RWPE1 (cell line): ENCODE results near the gene PADI6.

Experiments
- CTCF ChIA-PET: fragments of 350-600 bp; sonication (Branson Sonifier 250); formaldehyde crosslinking; extraction: SDS; loops from one replicate; lab custom pipeline; 2021; lab: Yijun Ruan, JAX
- POLR2A ChIA-PET: fragments of 400-600 bp; formaldehyde crosslinking; extraction: SDS; loops from one replicate; lab custom pipeline; 2020; ENCODE audit warnings: antibody characterized with exemption; ENCODE audit not compliant: low non-redundant PET; lab: Yijun Ruan, JAX
- DNase-seq: peaks from one replicate; pipeline ENCODE4 v3.0.0; 2012; ENCODE audit warnings: low spot score
- H3K27ac ChIP-seq: fragments of 450-650 bp; 2 replicates; pipeline ENCODE4 v1.5.1; 2017
- TF ChIP-seq, protein P1 (sequence below): fragments of 450-650 bp; conservative IDR thresholded peaks from 2 replicates; pipeline ENCODE4 v1.5.1; 2017; ENCODE audit warnings: low read depth, mild to moderate bottlenecking

The PADI6 gene

GRCh38 chr1:17427696-17428660 is 56.0 kb downstream of the PADI6 start:
- H3K27ac ChIP-seq: peak overlapping the region; percentile 49
- ChIA-PET POLR2A (no interaction called here), CTCF (interaction anchor here (1.7 kb wide), 1 partner anchor 9 kb away, joined by 3 read pairs; no protein-coding TSS in a partner anchor)
- no peak for DNase-seq
- TF ChIP-seq, protein P1, sequence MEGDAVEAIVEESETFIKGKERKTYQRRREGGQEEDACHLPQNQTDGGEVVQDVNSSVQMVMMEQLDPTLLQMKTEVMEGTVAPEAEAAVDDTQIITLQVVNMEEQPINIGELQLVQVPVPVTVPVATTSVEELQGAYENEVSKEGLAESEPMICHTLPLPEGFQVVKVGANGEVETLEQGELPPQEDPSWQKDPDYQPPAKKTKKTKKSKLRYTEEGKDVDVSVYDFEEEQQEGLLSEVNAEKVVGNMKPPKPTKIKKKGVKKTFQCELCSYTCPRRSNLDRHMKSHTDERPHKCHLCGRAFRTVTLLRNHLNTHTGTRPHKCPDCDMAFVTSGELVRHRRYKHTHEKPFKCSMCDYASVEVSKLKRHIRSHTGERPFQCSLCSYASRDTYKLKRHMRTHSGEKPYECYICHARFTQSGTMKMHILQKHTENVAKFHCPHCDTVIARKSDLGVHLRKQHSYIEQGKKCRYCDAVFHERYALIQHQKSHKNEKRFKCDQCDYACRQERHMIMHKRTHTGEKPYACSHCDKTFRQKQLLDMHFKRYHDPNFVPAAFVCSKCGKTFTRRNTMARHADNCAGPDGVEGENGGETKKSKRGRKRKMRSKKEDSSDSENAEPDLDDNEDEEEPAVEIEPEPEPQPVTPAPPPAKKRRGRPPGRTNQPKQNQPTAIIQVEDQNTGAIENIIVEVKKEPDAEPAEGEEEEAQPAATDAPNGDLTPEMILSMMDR: no peak

GRCh38 chr1:17429183-17429582 is 57.2 kb downstream of the PADI6 start:
- peak overlapping the region; percentile 33; the same call in 1 of the 2 replicates for H3K27ac ChIP-seq
- POLR2A ChIA-PET: no interaction called here
- DNase-seq: no peak
- TF ChIP-seq, protein P1: no peak
- CTCF ChIA-PET: interaction anchor here (0.6 to 1.7 kb wide), 3 partner anchors 10 to 289 kb away, joined by 3 to 6 read pairs (median 3); no protein-coding TSS in a partner anchor

- CTCF ChIA-PET: interaction anchor here (0.5 to 0.6 kb wide), 3 partner anchors 47 to 62 kb away, joined by 3 read pairs; no protein-coding TSS in a partner anchor
- H3K27ac ChIP-seq: peak overlapping the region; percentile 50
- TF ChIP-seq, protein P1: no peak
- no peak for DNase-seq
- POLR2A ChIA-PET: no interaction called here
Observed at GRCh38 chr1:17432412-17432811, 60.4 kb downstream of the PADI6 start.

- no peak for DNase-seq
- peak overlapping the region; percentile 13 for H3K27ac ChIP-seq
- ChIA-PET CTCF (no interaction called here), POLR2A (interaction anchor here (0.6 kb wide), 1 partner anchor 201 kb away, joined by 5 read pairs; no protein-coding TSS in a partner anchor)
- TF ChIP-seq, protein P1: no peak
Observed at GRCh38 chr1:17433261-17433660, 61.3 kb downstream of the PADI6 start.

- no peak for DNase-seq
- CTCF ChIA-PET: no interaction called here
- peak overlapping the region; percentile 49 for H3K27ac ChIP-seq
Observed at GRCh38 chr1:17434016-17434415, 62.0 kb downstream of the PADI6 start.

GRCh38 chr1:17434601-17435000 is 62.6 kb downstream of the PADI6 start:
- POLR2A ChIA-PET: no interaction called here
- CTCF ChIA-PET: no interaction called here
- DNase-seq: no peak
- H3K27ac ChIP-seq: peak overlapping the region; percentile 49
- TF ChIP-seq, protein P1: no peak

More at GRCh38 chr1:17434016-17434415, 62.0 kb downstream of the PADI6 start:
- POLR2A ChIA-PET: no interaction called here
- TF ChIP-seq, protein P1: no peak
